AG10803 (cell line): ENCODE data around the gene KCNJ18.
"Not testable (repeated sequence)": the region's sequence is repeated elsewhere in the genome, so short reads cannot be mapped to it uniquely, and the experiment has no call there.

ENCODE experiments used
- DNase-seq: peaks from one replicate; pipeline ENCODE4 v3.0.0; 2010; ENCODE audit warnings: low read depth
- H3K4me3 ChIP-seq: 2 replicates; pipeline ENCODE4 v1.5.1; 2011; ENCODE audit warnings: mild to moderate bottlenecking, low read length, control low read depth
- TF ChIP-seq, protein P1 (sequence below): conservative IDR thresholded peaks from 2 replicates; pipeline ENCODE4 v1.5.1; 2011; ENCODE audit warnings: mild to moderate bottlenecking, low read length, control low read depth, inconsistent platforms

KCNJ18 gene

DNA sequence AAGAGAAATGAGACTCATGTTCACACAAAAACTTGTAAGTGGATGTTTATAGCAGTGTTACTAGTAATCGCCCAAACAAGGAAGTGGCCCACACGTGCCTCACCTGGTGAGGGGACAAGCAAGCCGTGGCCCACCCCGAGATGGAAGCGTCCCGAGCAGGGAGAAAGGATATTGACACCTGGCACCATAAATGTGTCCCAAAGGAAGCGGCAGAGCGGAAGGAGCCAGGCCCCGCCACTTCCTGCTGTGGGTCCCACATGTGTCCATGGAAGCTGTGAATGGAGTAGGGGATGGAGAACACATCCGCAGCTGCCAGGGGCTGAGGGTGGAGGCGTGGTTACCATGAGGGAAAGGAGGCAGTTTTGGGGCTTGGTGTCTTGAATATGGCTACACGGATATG, 18.9 kb downstream of the KCNJ18 start:
- H3K4me3 ChIP-seq: no peak overlapping the region
- DNase-seq: no peak
- TF ChIP-seq, protein P1, sequence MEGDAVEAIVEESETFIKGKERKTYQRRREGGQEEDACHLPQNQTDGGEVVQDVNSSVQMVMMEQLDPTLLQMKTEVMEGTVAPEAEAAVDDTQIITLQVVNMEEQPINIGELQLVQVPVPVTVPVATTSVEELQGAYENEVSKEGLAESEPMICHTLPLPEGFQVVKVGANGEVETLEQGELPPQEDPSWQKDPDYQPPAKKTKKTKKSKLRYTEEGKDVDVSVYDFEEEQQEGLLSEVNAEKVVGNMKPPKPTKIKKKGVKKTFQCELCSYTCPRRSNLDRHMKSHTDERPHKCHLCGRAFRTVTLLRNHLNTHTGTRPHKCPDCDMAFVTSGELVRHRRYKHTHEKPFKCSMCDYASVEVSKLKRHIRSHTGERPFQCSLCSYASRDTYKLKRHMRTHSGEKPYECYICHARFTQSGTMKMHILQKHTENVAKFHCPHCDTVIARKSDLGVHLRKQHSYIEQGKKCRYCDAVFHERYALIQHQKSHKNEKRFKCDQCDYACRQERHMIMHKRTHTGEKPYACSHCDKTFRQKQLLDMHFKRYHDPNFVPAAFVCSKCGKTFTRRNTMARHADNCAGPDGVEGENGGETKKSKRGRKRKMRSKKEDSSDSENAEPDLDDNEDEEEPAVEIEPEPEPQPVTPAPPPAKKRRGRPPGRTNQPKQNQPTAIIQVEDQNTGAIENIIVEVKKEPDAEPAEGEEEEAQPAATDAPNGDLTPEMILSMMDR: no peak

DNA sequence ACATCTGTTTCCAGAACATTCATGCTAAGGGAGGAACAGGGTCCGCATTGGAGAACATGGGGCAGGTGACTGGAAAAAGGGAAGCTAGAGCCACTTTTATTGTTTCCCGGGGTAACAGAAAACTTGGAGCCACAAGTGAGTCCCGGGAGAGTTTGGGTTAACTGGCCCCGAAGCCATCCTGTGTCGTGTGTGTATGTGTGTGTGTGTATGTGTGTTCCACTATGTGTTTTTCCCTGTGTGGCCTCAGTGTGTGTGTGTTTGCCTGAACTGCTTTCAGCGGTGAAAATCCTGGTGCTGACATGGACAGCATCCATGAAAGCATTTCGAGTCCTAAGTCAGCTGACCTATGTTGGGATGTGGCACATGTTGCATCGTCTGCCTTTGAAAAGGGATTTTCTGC, 20.7 kb downstream of the KCNJ18 start:
- not testable (repeated sequence) for H3K4me3 ChIP-seq, DNase-seq

DNA sequence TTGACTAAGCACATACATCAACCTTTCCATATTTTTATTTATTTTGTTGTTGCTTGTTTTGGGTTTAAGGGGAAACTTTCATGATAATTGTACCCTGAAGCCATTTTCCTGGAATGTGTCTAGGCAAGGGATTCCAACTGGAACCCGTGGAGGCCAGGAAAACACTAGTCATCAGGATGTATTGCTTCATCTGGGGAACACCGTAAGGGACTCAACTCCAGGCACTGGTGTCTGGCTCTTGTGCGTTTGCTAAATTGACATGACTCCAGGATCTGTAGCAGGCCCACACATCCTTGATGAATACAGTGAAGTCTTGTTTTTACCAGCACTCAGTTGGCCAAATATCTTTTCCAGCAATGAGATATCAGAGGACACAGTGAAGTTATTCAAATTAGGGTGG, 21.3 kb downstream of the KCNJ18 start:
- DNase-seq, H3K4me3 ChIP-seq: not testable (repeated sequence)

DNA sequence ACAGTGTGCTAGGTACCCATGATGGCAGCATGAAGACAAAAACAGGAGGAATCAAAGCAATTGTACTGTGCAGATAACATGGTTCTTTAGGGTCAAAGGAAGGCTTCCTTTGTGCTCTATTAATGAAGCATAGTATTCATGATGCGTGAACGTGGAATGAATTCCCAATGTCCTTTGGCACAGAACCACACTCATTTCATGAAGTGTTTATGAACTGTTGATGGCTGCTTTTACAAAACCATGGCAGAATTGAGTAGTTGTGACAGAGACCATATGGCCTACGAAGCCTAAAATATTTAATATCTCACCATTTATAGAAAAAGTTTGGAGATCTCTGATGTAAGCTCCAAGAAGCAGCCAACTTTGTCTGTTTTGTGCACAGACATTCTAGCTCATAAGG, 22.4 kb downstream of the KCNJ18 start:
- not testable (repeated sequence) for H3K4me3 ChIP-seq

DNA sequence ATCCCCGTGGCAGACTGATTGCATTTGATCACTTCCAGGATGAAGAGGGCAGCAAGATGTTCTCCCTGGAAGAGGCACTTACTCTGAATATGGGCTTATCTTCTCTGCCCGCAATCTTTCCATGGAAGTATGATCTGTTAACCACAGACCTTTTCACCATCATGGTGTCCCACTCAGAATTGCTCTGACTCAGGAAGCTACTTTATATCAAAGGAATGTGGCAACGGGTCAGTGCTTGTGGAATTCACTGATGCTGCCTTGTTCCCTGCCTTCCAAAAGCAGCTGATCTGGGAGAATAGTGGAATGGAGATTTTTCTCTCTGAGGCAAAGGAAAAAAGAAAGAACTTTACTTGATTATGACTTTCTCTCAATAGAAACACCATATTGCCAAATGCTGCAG, 23.6 kb downstream of the KCNJ18 start:
- not testable (repeated sequence) for DNase-seq, H3K4me3 ChIP-seq

More for the DNA sequence above, 22.4 kb downstream of the KCNJ18 start:
- not testable (repeated sequence) for DNase-seq

DNA sequence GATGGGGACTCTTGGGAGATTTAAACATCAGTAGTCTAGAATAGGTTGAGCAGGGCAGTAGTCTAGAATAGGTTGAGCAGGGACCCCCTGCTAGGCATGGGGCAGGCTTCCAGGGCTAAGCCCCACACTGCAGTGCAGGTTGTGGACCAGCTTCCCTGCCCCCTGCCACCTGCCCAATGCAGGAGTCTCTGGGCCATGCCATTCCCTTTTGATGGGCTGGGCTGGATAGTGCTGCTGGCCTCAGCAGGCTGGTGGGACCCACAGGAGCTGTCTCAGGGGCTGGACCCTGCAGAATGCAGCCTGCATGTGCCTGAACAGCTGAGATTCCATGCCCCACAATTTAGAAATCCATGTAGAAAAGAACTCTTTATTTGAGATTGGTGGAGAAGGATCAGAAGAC, 26.6 kb downstream of the KCNJ18 start:
- not testable (repeated sequence) for DNase-seq, H3K4me3 ChIP-seq

DNA sequence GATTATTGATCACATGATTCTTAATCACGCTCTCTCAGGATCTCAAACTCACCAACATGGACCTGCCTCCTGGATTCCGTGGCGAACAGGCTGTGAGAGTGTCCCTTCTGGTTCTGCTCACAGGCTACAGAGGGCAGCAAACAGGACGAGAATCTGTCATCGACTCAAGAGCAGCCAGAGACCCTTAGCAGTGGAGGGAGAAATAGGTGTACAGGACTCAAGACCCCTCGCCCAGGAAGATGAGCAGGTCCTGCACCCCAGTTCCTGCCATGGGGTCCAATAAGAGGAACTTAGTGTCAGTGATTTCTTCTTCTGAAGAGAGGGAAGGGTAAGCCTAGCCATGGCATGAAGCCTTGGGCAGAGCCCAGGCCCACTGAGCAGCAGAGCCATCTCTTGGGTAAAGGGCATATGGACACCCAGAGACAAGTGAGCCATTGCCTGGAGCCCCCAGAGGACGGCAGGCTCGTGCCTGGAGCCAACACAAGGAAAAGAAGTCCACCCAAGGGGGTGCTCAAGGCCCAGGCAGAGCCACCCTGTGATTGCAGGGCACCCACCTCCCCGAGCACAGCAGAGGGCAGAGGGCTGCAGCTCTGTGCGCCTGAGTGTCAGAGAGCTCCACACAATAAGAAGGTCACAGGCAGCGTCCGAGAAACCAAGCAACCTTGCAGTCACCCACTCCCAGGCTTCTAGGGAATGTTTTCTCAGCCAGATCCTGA, 27.3 kb downstream of the KCNJ18 start:
- DNase-seq: not testable (repeated sequence)

DNA sequence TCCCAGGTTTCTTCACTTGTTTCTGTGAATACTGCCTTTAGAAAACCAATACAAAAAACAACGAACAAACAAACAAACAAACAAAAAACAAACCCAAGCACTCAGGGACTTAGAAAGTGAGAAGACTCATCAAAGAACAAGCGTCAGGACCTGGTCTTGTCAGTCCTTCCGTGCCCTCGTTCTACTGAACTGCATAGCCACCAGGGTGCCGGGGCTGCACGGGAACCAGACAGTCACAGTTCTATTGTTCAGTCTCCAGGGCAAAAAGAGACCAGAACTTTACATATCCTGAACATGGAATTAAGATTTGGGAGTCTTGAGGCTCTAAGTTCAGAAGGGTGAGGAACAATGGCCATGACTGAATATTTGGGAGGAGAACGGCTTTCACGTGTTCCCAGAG, 28.2 kb downstream of the KCNJ18 start:
- DNase-seq, H3K4me3 ChIP-seq: not testable (repeated sequence)

More for the DNA sequence above, 27.3 kb downstream of the KCNJ18 start:
- not testable (repeated sequence) for H3K4me3 ChIP-seq

DNA sequence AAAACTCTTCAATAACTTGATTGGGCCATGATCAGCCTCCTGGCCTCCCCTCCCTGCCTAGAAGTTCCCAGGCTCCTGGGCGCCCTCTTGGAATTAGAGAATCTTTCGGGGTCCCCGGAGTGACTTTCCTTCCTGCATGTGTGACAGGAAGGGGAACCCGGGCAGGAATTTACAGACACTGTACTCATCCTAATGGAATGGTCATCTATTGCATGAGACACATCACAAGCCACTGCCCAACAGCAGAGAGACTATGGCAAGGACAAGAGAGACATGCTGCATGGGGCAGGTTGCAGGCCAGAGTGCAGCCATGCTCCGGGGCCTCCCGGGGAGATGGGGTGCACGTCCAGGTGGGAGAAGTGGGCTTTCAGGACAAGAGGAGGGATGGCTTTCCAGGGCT, 29.9 kb downstream of the KCNJ18 start:
- not testable (repeated sequence) for DNase-seq, H3K4me3 ChIP-seq

DNA sequence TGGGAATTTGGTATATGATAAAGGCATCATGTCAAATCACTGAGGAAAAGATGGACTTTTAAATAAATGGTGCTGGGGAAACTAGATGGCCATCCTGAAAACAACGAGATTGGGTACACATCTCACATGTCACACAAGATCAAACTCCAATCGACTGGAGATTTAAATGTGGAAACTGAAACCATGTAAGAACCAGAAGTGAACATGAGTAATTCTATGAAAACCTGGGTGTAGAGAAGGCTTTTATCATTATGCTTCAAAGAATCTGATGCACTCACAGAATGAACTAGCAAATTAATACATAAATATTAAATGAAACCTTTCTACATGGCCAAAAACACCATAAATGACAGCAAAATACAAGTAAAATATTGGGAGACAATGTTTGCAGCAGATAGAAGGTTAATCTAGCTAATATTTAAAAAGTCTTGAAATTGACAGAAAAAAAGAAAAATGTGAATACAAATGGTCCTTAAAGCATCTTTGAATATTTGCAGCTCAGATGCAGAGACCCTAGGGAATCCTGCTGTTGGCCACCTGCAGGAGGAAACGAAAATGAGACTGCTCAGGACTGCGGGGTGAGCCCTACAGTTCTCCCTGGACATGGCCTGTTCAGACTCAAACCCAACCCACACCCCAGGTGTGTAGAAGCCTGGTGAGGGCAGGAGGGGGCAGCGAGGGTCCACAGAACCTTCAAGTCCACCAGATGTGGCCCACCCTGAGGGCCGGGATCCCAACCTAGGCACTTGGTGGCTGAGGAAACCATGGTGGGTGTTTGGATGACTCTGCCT, 32.1 kb downstream of the KCNJ18 start:
- DNase-seq, H3K4me3 ChIP-seq: not testable (repeated sequence)

DNA sequence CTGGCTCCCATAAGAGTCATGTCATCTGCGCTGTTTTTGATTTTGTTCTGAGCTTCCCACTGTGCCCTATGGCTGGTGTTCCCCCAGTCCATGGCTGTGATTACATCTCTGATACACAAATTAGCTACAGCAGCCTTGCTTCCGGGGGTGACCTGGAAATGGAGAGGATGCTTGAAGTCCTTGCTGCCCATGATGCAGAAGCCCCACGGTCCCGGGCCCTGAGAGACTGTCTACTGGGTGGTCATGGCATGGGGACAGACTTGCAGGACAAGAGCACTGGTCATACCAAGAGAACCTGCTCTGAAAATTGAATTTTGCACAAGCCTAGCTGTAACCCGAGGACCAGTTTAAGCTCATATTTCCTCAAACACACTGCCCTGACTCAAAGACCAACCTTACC, 38.8 kb downstream of the KCNJ18 start:
- DNase-seq, H3K4me3 ChIP-seq: not testable (repeated sequence)

DNA sequence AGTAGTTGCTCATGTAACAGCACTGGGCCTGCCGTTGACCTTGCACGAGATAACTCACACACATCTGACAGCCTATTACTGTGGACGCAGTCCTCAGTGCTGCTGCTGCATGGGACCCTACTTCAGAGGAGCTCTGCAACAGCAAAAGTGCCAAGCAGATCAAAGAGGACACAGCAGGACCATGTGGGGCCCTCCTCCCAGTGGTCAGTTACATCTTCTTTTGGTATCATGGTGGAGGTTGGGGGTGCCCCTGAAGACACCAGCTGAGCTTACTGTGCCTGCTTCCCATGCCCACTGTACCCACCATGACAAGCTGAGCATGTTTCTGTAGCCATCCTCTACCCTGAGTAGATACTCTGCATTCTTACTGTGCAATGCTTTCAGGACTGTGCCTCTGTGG, 41.6 kb downstream of the KCNJ18 start:
- not testable (repeated sequence) for DNase-seq, H3K4me3 ChIP-seq

DNA sequence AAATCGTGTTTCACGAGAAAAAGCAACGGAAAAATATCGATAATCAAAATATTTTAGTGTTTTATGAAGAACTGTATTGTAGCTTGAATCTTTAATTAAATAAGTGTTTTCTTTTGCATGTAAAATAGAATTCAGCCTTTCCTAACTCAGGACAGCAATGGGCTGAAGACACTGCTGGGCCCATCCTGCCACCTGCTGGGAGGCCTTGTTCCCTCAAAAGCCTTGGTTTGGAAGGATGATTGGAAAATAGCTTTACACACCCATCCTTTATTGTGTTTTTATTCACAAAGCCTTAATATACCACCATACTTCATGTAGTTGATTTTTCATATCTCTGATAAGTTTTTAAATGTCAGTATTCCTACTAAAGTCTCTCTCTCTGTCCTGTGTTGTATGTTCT, 43.5 kb downstream of the KCNJ18 start:
- H3K4me3 ChIP-seq, DNase-seq: not testable (repeated sequence)

DNA sequence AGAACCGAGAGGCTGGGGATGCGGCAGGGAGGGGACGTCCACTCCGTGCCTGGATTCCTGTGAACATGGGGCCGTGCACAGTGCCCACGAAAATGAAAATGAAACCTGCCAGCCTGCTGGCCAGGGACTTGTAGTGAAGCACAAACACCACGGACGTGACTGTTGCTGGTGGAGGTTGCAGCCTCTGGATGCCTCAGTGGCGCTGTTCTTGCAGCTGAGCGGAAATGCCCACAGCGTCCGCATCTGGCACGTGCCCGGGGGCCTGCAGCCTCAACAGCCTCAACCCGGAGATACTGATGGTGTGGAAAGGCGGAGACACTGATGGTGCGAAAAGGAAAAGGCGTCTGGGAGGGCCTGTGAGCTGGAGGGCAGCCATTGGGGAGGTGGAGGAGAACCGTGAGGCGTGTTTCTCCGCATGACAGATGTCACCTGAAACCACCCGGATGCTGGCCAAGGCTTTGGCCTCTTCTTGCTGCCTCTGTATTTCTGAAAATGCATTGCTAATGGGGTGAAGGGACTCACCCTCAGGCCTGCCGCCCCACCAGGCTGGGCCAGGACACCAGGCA, 44.8 kb downstream of the KCNJ18 start:
- DNase-seq, H3K4me3 ChIP-seq: not testable (repeated sequence)

DNA sequence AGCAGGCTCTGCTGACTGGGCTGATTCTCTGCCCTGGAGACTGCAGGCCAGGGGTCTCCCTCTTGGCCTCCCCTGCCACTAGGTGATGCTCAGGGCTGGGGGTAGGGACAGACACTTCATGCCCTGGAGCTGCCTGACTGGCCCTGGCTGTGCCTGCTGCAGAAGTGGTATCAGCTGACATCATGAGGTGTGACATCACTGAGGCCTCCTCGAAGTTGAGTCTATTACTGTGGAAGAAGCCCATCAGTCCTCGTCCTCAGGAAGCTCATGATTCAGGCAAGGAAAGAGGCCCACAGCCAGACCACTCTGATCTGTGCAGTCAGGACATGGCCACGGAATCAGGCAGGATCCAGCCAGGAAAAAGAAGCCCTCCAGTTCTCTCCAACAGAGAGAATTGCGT, 45.9 kb downstream of the KCNJ18 start:
- not testable (repeated sequence) for H3K4me3 ChIP-seq

DNA sequence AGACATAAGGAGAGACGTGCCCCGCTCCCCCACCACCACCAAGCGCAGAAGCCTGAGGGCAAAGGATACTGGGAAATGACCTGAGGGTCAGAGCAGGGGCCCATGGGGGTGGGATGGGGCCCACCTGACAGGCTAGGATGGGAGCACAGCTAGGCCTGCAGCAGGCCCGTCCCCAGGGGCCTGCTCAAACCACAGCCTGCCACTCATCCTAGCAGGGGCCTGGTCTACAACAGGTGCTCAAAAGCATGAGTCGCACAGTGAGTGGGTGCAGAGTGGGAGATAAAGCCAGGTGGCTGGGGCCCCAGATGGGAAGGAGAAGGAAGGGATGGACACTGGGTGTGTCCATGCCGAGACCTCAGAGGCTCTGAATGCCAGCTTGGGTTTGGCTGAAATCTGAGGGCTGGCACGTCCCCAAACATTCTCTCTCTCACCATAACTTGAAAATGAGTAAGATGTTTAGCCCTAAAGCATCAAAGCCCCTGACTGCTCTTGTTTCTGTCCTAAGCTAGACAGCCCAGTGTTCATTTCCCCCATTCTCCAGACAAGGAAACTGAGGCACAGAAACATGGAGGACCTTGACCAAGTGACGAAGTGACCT, 46.7 kb downstream of the KCNJ18 start:
- H3K4me3 ChIP-seq, DNase-seq: not testable (repeated sequence)

More for the DNA sequence above, 45.9 kb downstream of the KCNJ18 start:
- DNase-seq: not testable (repeated sequence)

DNA sequence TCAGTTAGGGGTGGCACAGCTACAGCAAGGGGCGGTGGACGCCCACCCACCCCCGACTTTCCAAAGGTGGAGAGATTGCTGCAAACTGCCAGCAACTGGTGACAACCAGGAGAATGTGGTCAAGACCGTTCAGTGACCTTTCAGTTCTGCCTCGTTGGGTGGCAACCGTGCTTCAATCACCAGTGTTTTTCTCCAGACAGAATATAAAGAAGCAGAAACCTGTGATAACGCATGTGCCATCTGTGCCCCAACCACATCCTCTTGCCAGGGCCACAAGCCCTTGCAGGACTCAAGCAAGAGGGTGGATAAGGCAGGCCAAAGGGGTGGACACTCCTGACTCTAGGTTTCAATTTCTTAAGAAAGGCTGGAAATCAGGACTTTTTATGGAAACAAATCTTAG, 47.2 kb downstream of the KCNJ18 start:
- not testable (repeated sequence) for H3K4me3 ChIP-seq, DNase-seq

DNA sequence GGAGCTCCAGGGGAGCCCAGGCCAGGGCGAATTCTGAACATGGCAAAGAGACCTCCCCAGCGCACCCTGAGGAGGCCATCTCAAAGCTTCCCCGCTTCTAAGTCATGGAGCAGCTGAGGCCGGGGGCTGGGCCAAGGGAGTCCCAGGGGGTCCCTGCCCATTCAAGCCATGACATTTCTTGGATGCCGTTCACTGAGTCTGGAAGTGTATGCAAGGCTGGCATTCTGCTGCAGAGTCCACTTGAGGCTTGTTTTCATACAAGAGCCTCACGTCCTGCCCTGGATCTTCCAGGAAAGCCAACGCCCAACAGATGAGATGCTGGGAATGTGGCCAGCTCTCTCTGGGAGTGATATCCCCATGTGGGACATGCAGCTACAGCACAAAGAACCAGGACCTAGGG, 48.5 kb downstream of the KCNJ18 start:
- DNase-seq, H3K4me3 ChIP-seq: not testable (repeated sequence)

DNA sequence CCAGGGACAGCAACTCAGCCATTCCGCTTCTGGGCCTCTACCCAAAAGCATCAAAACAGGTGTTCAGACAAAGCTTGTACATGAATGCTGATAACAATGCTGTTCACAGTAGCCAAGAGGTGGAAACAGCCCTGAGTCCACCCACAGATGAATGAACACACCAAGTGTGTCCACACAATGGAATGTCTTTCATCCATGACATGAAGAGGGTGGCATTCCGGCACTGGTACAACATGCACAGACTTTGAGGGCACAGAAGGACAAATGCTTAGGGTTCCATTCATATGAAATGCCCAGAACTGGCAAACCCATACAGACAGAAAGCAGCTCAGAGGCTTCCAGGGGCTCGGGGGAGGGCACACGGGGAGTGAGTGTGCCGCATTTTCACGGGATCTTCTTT, 49.2 kb downstream of the KCNJ18 start:
- not testable (repeated sequence) for DNase-seq, H3K4me3 ChIP-seq
